Activated CD8-positive, alpha-beta memory T cell treated with anti-CD3 and anti-CD28 coated beads, Interleukin-2, amount 10 ng/mL, durations not matched to agents 7 days and 5 days (primary cell): ENCODE results near the gene SLC27A5. TPM values are rescaled to one million over a fixed set of nuclear protein-coding genes. Genes with fewer than 3 reads are reported as not detected.

Experiments
- ATAC-seq: fragments of 150-1000 bp; cut with Tn5 transposase; one replicate; pipeline ENCODE4 v1.10.0; 2021; ENCODE audit warnings: moderate library complexity
- CTCF ChIA-PET: fragments of 350-600 bp; sonication (Branson Sonifier 250); formaldehyde crosslinking; loops from one replicate; lab custom pipeline; 2021; ENCODE audit warnings: antibody characterized with exemption; lab: Charles Lee
- DNase-seq: peaks from one replicate; pipeline ENCODE4 v3.0.0-alpha.2; 2020
- H3K27ac Mint-ChIP-seq: one replicate; pipeline ENCODE4 v1.8.0; 2021; ENCODE audit warnings: mild to moderate bottlenecking, mixed read lengths
- H3K27me3 Mint-ChIP-seq: one replicate; pipeline ENCODE4 v1.8.0; 2021; ENCODE audit warnings: mixed read lengths
- H3K36me3 Mint-ChIP-seq: one replicate; pipeline ENCODE4 v1.8.0; 2021; ENCODE audit warnings: mild to moderate bottlenecking, mixed read lengths
- H3K4me1 Mint-ChIP-seq: one replicate; pipeline ENCODE4 v1.8.0; 2021; ENCODE audit warnings: mixed read lengths
- H3K4me3 Mint-ChIP-seq: one replicate; pipeline ENCODE4 v1.8.0; 2021; ENCODE audit warnings: mild to moderate bottlenecking, moderate library complexity, mixed read lengths
- H3K9me3 Mint-ChIP-seq: one replicate; pipeline ENCODE4 v1.8.0; 2022; ENCODE audit warnings: low read depth, mixed read lengths
- total RNA-seq, 2 experiments: library from RNA; stranded (reverse); gene quantifications; one replicate each; pipeline ENCODE4 v1.2.3, GENCODE V29; 2021

Gene SLC27A5
- 10 to 100 TPM; 22.9 to 23.6 TPM for total RNA-seq

- Mint-ChIP-seq H3K4me3 (no peak within 1 kb of the TSS), H3K27me3 (no peaks in the 10 kb centered on the region), H3K4me1 (peaks cover 28% of the 10 kb centered on the region), H3K36me3 (peaks cover 15% of the 10 kb centered on the region), H3K9me3 (peaks cover 8% of the 10 kb centered on the region), H3K27ac (no peak within 1 kb of the TSS)
- no peak for ATAC-seq
- CTCF ChIA-PET = interaction anchor here (1.8 to 3.5 kb wide), 3 partner anchors 8 to 69 kb away, joined by 4 to 41 read pairs (median 29); partner anchors contain the start of gene ZBTB45
- no peak for DNase-seq
Observed at GRCh38 chr19:58511353-58512208, at the start of gene SLC27A5. TSS of gene SLC27A5 (minus strand) at chr19:58511992. CDS start at chr19:58511955, 37 bp downstream.

- Mint-ChIP-seq H3K27ac (peak overlapping the region; percentile 100), H3K4me1 (peaks cover 73% of the 10 kb centered on the region), H3K9me3 (no peaks in the 10 kb centered on the region), H3K27me3 (no peaks in the 10 kb centered on the region), H3K36me3 (peaks cover 16% of the 10 kb centered on the region), H3K4me3 (no peak overlapping the region)
- CTCF ChIA-PET = interaction anchor here (1.3 to 8.6 kb wide), 2 partner anchors 41 to 47 kb away, joined by 4 to 49 read pairs; partner anchors contain the start of gene ZBTB45
- ATAC-seq = no peak
- DNase-seq = no peak
Observed at GRCh38 chr19:58560921-58561320, 49.1 kb upstream of the SLC27A5 start.

GRCh38 chr19:58560007-58560887, 48.5 kb upstream of the SLC27A5 start:
- ATAC-seq (no peak), DNase-seq (no peak)
- Mint-ChIP-seq H3K36me3 (peaks cover 19% of the 10 kb centered on the region), H3K9me3 (no peaks in the 10 kb centered on the region), H3K27ac (peak overlapping the region; percentile 100), H3K4me1 (peaks cover 78% of the 10 kb centered on the region), H3K4me3 (peak overlapping the region; percentile 95), H3K27me3 (no peaks in the 10 kb centered on the region)
- CTCF ChIA-PET = interaction anchor here (0.9 to 8.6 kb wide), 5 partner anchors 13 to 46 kb away, joined by 3 to 49 read pairs (median 3); partner anchors contain the start of gene ZBTB45

- peak; percentile 89 for DNase-seq
- no peaks in the 10 kb centered on the region for H3K9me3 Mint-ChIP-seq
- CTCF ChIA-PET = interaction anchor here (0.9 to 8.6 kb wide), 4 partner anchors 12 to 45 kb away, joined by 3 to 49 read pairs (median 3); partner anchors contain the start of gene ZBTB45
- no peaks in the 10 kb centered on the region for H3K27me3 Mint-ChIP-seq
- peaks cover 22% of the 10 kb centered on the region for H3K36me3 Mint-ChIP-seq
- peak; percentile 4 for ATAC-seq
- peak overlapping the region; percentile 95 for H3K4me3 Mint-ChIP-seq
- H3K27ac Mint-ChIP-seq = peak overlapping the region; percentile 100
- H3K4me1 Mint-ChIP-seq = peaks cover 81% of the 10 kb centered on the region
Observed at GRCh38 chr19:58559275-58560006, 47.6 kb upstream of the SLC27A5 start.

- CTCF ChIA-PET = interaction anchor here (0.8 to 8.6 kb wide), 4 partner anchors 16 to 45 kb away, joined by 3 to 49 read pairs (median 3); partner anchors contain the start of gene ZBTB45
- Mint-ChIP-seq H3K36me3 (peaks cover 26% of the 10 kb centered on the region), H3K4me1 (peaks cover 80% of the 10 kb centered on the region), H3K9me3 (no peaks in the 10 kb centered on the region), H3K27me3 (no peaks in the 10 kb centered on the region), H3K27ac (peak overlapping the region; percentile 100), H3K4me3 (peak overlapping the region; percentile 95)
- DNase-seq (peak; percentile 100), ATAC-seq (peak; percentile 69)
Observed at GRCh38 chr19:58558623-58559274, 47.0 kb upstream of the SLC27A5 start.

GRCh38 chr19:58558066-58558622, 46.4 kb upstream of the SLC27A5 start, which contains the start of gene UBE2M:
TSS of gene UBE2M (minus strand) at chr19:58558611. CDS start at chr19:58558381, 230 bp downstream.
- Mint-ChIP-seq H3K27me3 (no peaks in the 10 kb centered on the region), H3K27ac (peak within 1 kb of the TSS; percentile 100), H3K4me3 (peak within 1 kb of the TSS; percentile 95), H3K4me1 (peaks cover 77% of the 10 kb centered on the region), H3K9me3 (no peaks in the 10 kb centered on the region), H3K36me3 (peaks cover 29% of the 10 kb centered on the region)
- peak; percentile 3 for ATAC-seq
- peak; percentile 81 for DNase-seq
- CTCF ChIA-PET = interaction anchor here (0.8 to 8.6 kb wide), 2 partner anchors 23 to 38 kb away, joined by 3 to 49 read pairs; partner anchors contain the start of gene ZBTB45

- CTCF ChIA-PET = interaction anchor here (0.8 to 8.6 kb wide), 3 partner anchors 23 to 44 kb away, joined by 3 to 49 read pairs (median 5); partner anchors contain the start of gene ZBTB45
Observed at GRCh38 chr19:58557221-58558065, 45.7 kb upstream of the SLC27A5 start.

GRCh38 chr19:58556622-58557220, 44.9 kb upstream of the SLC27A5 start:
- Mint-ChIP-seq H3K4me3 (peak overlapping the region; percentile 95), H3K27ac (peak overlapping the region; percentile 96), H3K9me3 (no peaks in the 10 kb centered on the region), H3K4me1 (peaks cover 72% of the 10 kb centered on the region), H3K36me3 (peaks cover 38% of the 10 kb centered on the region), H3K27me3 (no peaks in the 10 kb centered on the region)
- CTCF ChIA-PET = interaction anchor here (0.8 to 8.6 kb wide), 2 partner anchors 37 to 43 kb away, joined by 5 to 49 read pairs; partner anchors contain the start of gene ZBTB45
- DNase-seq (no peak), ATAC-seq (no peak)

More at GRCh38 chr19:58557221-58558065, 45.7 kb upstream of the SLC27A5 start:
- no peak for ATAC-seq
- no peak for DNase-seq
- H3K4me1 Mint-ChIP-seq = peaks cover 77% of the 10 kb centered on the region
- H3K4me3 Mint-ChIP-seq = peak overlapping the region; percentile 95
- H3K27me3 Mint-ChIP-seq = no peaks in the 10 kb centered on the region
- peak overlapping the region; percentile 96 for H3K27ac Mint-ChIP-seq
- H3K36me3 Mint-ChIP-seq = peaks cover 32% of the 10 kb centered on the region
- no peaks in the 10 kb centered on the region for H3K9me3 Mint-ChIP-seq

GRCh38 chr19:58555920-58556621, 44.3 kb upstream of the SLC27A5 start:
- H3K27ac Mint-ChIP-seq = peak overlapping the region; percentile 96
- H3K36me3 Mint-ChIP-seq = peaks cover 42% of the 10 kb centered on the region
- H3K4me1 Mint-ChIP-seq = peaks cover 67% of the 10 kb centered on the region
- no peaks in the 10 kb centered on the region for H3K9me3 Mint-ChIP-seq
- ATAC-seq (no peak), DNase-seq (no peak)
- peak overlapping the region; percentile 95 for H3K4me3 Mint-ChIP-seq
- CTCF ChIA-PET = interaction anchor here (1.1 to 4.2 kb wide), 5 partner anchors 12 to 90 kb away, joined by 3 to 39 read pairs (median 10); partner anchors contain the start of genes TRIM28, ZBTB45 and ZNF324
- H3K27me3 Mint-ChIP-seq = no peaks in the 10 kb centered on the region

GRCh38 chr19:58555369-58555885, 43.6 kb upstream of the SLC27A5 start:
- H3K36me3 Mint-ChIP-seq = peaks cover 48% of the 10 kb centered on the region
- no peaks in the 10 kb centered on the region for H3K9me3 Mint-ChIP-seq
- DNase-seq (peak; percentile 41), ATAC-seq (no peak)
- peak overlapping the region; percentile 86 for H3K4me3 Mint-ChIP-seq
- peak overlapping the region; percentile 94 for H3K27ac Mint-ChIP-seq
- CTCF ChIA-PET = interaction anchor here (1.1 to 4.2 kb wide), 7 partner anchors 11 to 89 kb away, joined by 3 to 39 read pairs (median 8); partner anchors contain the start of genes TRIM28, ZBTB45 and ZNF324
- no peaks in the 10 kb centered on the region for H3K27me3 Mint-ChIP-seq
- H3K4me1 Mint-ChIP-seq = peaks cover 63% of the 10 kb centered on the region
